NCI-H187 treated with DMSO at 0.1 percent for 48 hours (cell line): ENCODE data around the gene MBTPS2.
"Not testable (repeated sequence)": the region's sequence is repeated elsewhere in the genome, so short reads cannot be mapped to it uniquely, and the experiment has no call there.

ENCODE experiments used
- DNase-seq: peaks from one replicate; lab custom pipeline; 2025; lab: John Stamatoyannopoulos, UW

The MBTPS2 gene

GRCh38 chrX:21856504-21856903 is 17.1 kb downstream of the MBTPS2 start:
- no peak for DNase-seq

GRCh38 chrX:21863241-21863640 is 23.8 kb downstream of the MBTPS2 start:
- no peak for DNase-seq

- no peak for DNase-seq
These were observed 26.0 kb downstream of the MBTPS2 start for GRCh38 chrX:21865436-21865835.

- DNase-seq = no peak
These were observed 31.1 kb downstream of the MBTPS2 start for GRCh38 chrX:21870494-21870893.

- DNase-seq = no peak
These were observed 33.8 kb downstream of the MBTPS2 start for GRCh38 chrX:21873063-21873775.

GRCh38 chrX:21874182-21874581 is 34.8 kb downstream of the MBTPS2 start:
- not testable (repeated sequence) for DNase-seq

GRCh38 chrX:21875013-21875412 is 35.6 kb downstream of the MBTPS2 start:
- no peak for DNase-seq

- DNase-seq = no peak
These were observed 42.6 kb downstream of the MBTPS2 start for GRCh38 chrX:21881881-21882574.

GRCh38 chrX:21883258-21883657 is 43.8 kb downstream of the MBTPS2 start:
- DNase-seq = no peak

- no peak for DNase-seq
These were observed 46.2 kb downstream of the MBTPS2 start for GRCh38 chrX:21885568-21885967.

- DNase-seq = no peak
These were observed 65.9 kb downstream of the MBTPS2 start for GRCh38 chrX:21905313-21905712.

- DNase-seq = no peak
These were observed 66.5 kb downstream of the MBTPS2 start for GRCh38 chrX:21905953-21906352.

- no peak for DNase-seq
These were observed 67.8 kb downstream of the MBTPS2 start for GRCh38 chrX:21907260-21907659.

- DNase-seq = no peak
These were observed 72.1 kb downstream of the MBTPS2 start for GRCh38 chrX:21911481-21911880.

GRCh38 chrX:21912220-21912619 is 72.8 kb downstream of the MBTPS2 start:
- no peak for DNase-seq

- DNase-seq = no peak
These were observed 73.6 kb downstream of the MBTPS2 start for GRCh38 chrX:21912989-21913388.

GRCh38 chrX:21926116-21926515 is 86.7 kb downstream of the MBTPS2 start:
- DNase-seq = no peak

- DNase-seq = no peak
These were observed 87.3 kb downstream of the MBTPS2 start for GRCh38 chrX:21926527-21927278.

- DNase-seq = no peak
These were observed 89.8 kb downstream of the MBTPS2 start for GRCh38 chrX:21929209-21929608.

- DNase-seq = no peak
These were observed 91.6 kb downstream of the MBTPS2 start for GRCh38 chrX:21930986-21931385.

GRCh38 chrX:21932292-21933002 is 93.0 kb downstream of the MBTPS2 start:
- DNase-seq = no peak

- DNase-seq = no peak
These were observed 93.7 kb downstream of the MBTPS2 start for GRCh38 chrX:21933077-21933476.
